Muscle of leg (tissue), 11 donors: ENCODE data around the gene NUP50. TPM values are rescaled to one million over a fixed set of nuclear protein-coding genes. Genes with fewer than 3 reads are reported as not detected.

ENCODE experiments used
- DNase-seq: peaks from one replicate; pipeline ENCODE4 v3.0.0; 2013
- H3K27ac ChIP-seq: one replicate; pipeline ENCODE4 v1.5.1; 2013; ENCODE audit warnings: mild to moderate bottlenecking, low read length, control low read depth
- H3K27me3 ChIP-seq: one replicate; pipeline ENCODE4 v1.6.1; 2013; ENCODE audit warnings: low read length; ENCODE audit not compliant: control insufficient read depth, insufficient read depth
- H3K36me3 ChIP-seq: one replicate; pipeline ENCODE4 v1.6.1; 2013; ENCODE audit warnings: low read length; ENCODE audit not compliant: control insufficient read depth, insufficient read depth
- H3K4me1 ChIP-seq: one replicate; pipeline ENCODE4 v1.6.1; 2013; ENCODE audit warnings: low read length; ENCODE audit not compliant: control insufficient read depth, insufficient read depth
- H3K4me3 ChIP-seq: one replicate; pipeline ENCODE4 v1.5.1; 2013; ENCODE audit warnings: low read length, control low read depth
- H3K9me3 ChIP-seq: replicated peaks from 2 replicates; pipeline ENCODE4 v1.6.1; 2013; ENCODE audit warnings: low read depth, low read length; ENCODE audit not compliant: control insufficient read depth
- WGBS: methylation state at CpG from one replicate; pipeline ENCODE4 v1.1.5; 2013; ENCODE audit warnings: missing lambda C conversion rate; ENCODE audit not compliant: insufficient coverage; 5-methylcytosine and 5-hydroxymethylcytosine counted together
- polyA plus RNA-seq, 8 donors: library from polyadenylated mRNA; unstranded; fragments of 120-200 nt; gene quantifications; one replicate each; pipeline versions ENCODE4 v1.2.1 to v1.2.3, GENCODE V29; 2013; ENCODE audit warnings: inconsistent platforms in 1 of 8, low replicate concordance in 1 of 8; ENCODE audit not compliant: insufficient read length in 8 of 8, insufficient read depth in 1 of 8
- total RNA-seq: library from RNA; stranded (reverse); fragments of 120-200 nt; gene quantifications from one replicate; pipeline ENCODE4 v1.2.4, GENCODE V29; 2013

Gene NUP50
- total and polyA plus RNA-seq, 9 donors, result 16.9 to 28.5 (median 21.2) TPM

- WGBS, result 60% methylated on average over 20 of the region's 23 CpGs
- DNase-seq, result peak; percentile 72
- no peak overlapping the region for H3K4me3 ChIP-seq
Measured at GRCh38 chr22:45235101-45235777, 71.5 kb downstream of the NUP50 start.

GRCh38 chr22:45235851-45236342 is 72.2 kb downstream of the NUP50 start:
- H3K4me1 ChIP-seq, result peaks cover 18% of the 10 kb centered on the region
- H3K27ac ChIP-seq, result no peak overlapping the region
- peaks cover 6% of the 10 kb centered on the region for H3K36me3 ChIP-seq
- H3K9me3 ChIP-seq, result no peaks in the 10 kb centered on the region
- no peak overlapping the region for H3K4me3 ChIP-seq
- 82% methylated on average over 15 of the region's 20 CpGs for WGBS
- peaks cover 3% of the 10 kb centered on the region for H3K27me3 ChIP-seq
- DNase-seq, result no peak

More at GRCh38 chr22:45235101-45235777, 71.5 kb downstream of the NUP50 start:
- H3K27ac ChIP-seq, result peak overlapping the region; percentile 7
- H3K9me3 ChIP-seq, result no peaks in the 10 kb centered on the region
- H3K4me1 ChIP-seq, result peaks cover 18% of the 10 kb centered on the region
- peaks cover 3% of the 10 kb centered on the region for H3K27me3 ChIP-seq
- H3K36me3 ChIP-seq, result peaks cover 6% of the 10 kb centered on the region

- 81% methylated on average over 7 of the region's 15 CpGs for WGBS
- no peak for DNase-seq
- H3K36me3 ChIP-seq, result peaks cover 6% of the 10 kb centered on the region
- H3K27ac ChIP-seq, result no peak overlapping the region
- H3K9me3 ChIP-seq, result no peaks in the 10 kb centered on the region
- no peak overlapping the region for H3K4me3 ChIP-seq
- H3K4me1 ChIP-seq, result peaks cover 24% of the 10 kb centered on the region
- H3K27me3 ChIP-seq, result peaks cover 3% of the 10 kb centered on the region
Measured at GRCh38 chr22:45237065-45237990, 73.6 kb downstream of the NUP50 start.

Other genes with a start within 250 kb of the NUP50 start
- gene PHF21B, start 153.9 kb upstream of the NUP50 start, total RNA-seq, result 0.49 TPM
- under 1 TPM; 0.22 to 0.71 (median 0.46) TPM for gene PHF21B, start 153.9 kb upstream of the NUP50 start, polyA plus RNA-seq
- gene KIAA0930, start 77.0 kb downstream of the NUP50 start, total RNA-seq, result 15.1 TPM
- gene KIAA0930, start 77.0 kb downstream of the NUP50 start, polyA plus RNA-seq, result 10 to 100 TPM; 11.7 to 23.4 (median 16.0) TPM
- gene UPK3A, start 121.0 kb downstream of the NUP50 start, total RNA-seq, result not detected
- gene UPK3A, start 121.0 kb downstream of the NUP50 start, polyA plus RNA-seq, result 1 to 10 TPM in 1 of 8 donors, under 1 TPM in 3, not detected in 4; 0.19 to 4.3 (median 0.43) TPM
- 16.9 TPM for gene FAM118A, start 146.0 kb downstream of the NUP50 start, total RNA-seq
- gene FAM118A, start 146.0 kb downstream of the NUP50 start, polyA plus RNA-seq, result 10 to 100 TPM; 13.4 to 30.0 (median 19.3) TPM
- gene SMC1B, start 249.7 kb downstream of the NUP50 start, total RNA-seq, result 0.04 TPM
- under 1 TPM in 7 of 8 donors, not detected in 1; 0.05 to 0.16 (median 0.09) TPM for gene SMC1B, start 249.7 kb downstream of the NUP50 start, polyA plus RNA-seq
- gene RIBC2, start 249.8 kb downstream of the NUP50 start, total RNA-seq, result 1.4 TPM
- gene RIBC2, start 249.8 kb downstream of the NUP50 start, polyA plus RNA-seq, result 1 to 10 TPM; 1.6 to 3.2 (median 2.7) TPM